Measurements from ENCODE around the gene FOXN3.

Gene FOXN3

GRCh38 chr14:89320381-89321000 is 96.5 kb downstream of the FOXN3 start:
- DNase-seq (ENCODE audit: extremely low read depth, low read depth), result no peak
- no peak for TF ChIP-seq CTCF (IDR thresholded peaks at IDR 0.05; ENCODE audit: low read depth, low read length)

- no peak for TF ChIP-seq CTCF (IDR thresholded peaks at IDR 0.05; ENCODE audit: low read depth, low read length)
- no peak for DNase-seq (ENCODE audit: extremely low read depth, low read depth)
Observed at GRCh38 chr14:89319687-89320086, 97.3 kb downstream of the FOXN3 start.

- DNase-seq (ENCODE audit: extremely low read depth, low read depth), result no peak
- no peak for TF ChIP-seq CTCF (IDR thresholded peaks at IDR 0.05; ENCODE audit: low read depth, low read length)
Observed at GRCh38 chr14:89317051-89317691, 99.9 kb downstream of the FOXN3 start.

- no peak for TF ChIP-seq CTCF (IDR thresholded peaks at IDR 0.05; ENCODE audit: low read depth, low read length)
- DNase-seq (ENCODE audit: extremely low read depth, low read depth), result no peak
Observed at GRCh38 chr14:89315493-89316470, 101.3 kb downstream of the FOXN3 start.

GRCh38 chr14:89314274-89314673 is 102.8 kb downstream of the FOXN3 start:
- no peak for DNase-seq (ENCODE audit: extremely low read depth, low read depth)
- TF ChIP-seq CTCF (IDR thresholded peaks at IDR 0.05; ENCODE audit: low read depth, low read length), result no peak

- no peak for DNase-seq (ENCODE audit: extremely low read depth, low read depth)
- TF ChIP-seq CTCF (IDR thresholded peaks at IDR 0.05; ENCODE audit: low read depth, low read length), result no peak
Observed at GRCh38 chr14:89312932-89313331, 104.1 kb downstream of the FOXN3 start.

- DNase-seq (ENCODE audit: extremely low read depth, low read depth), result no peak
- no peak for TF ChIP-seq CTCF (IDR thresholded peaks at IDR 0.05; ENCODE audit: low read depth, low read length)
Observed at GRCh38 chr14:89310211-89310610, 106.8 kb downstream of the FOXN3 start.
